GM06990 (cell line): ENCODE results near the gene CRLF1.

Experiments
- DNase-seq: peaks from one replicate; pipeline ENCODE4 v3.0.0-alpha.2; 2011; ENCODE audit not compliant: insufficient read length; ENCODE audit errors: extremely low read depth
- H3K27me3 ChIP-seq: replicated peaks from 2 replicates; pipeline ENCODE4 v1.6.0; 2011; ENCODE audit warnings: low read length; ENCODE audit not compliant: control insufficient read depth, insufficient read depth
- H3K36me3 ChIP-seq: 2 replicates; pipeline ENCODE4 v1.5.1; 2011; ENCODE audit warnings: low read length; ENCODE audit not compliant: control insufficient read depth, insufficient read depth
- H3K4me3 ChIP-seq: replicated peaks from 2 replicates; pipeline ENCODE4 v1.5.1; 2011; ENCODE audit warnings: low read depth, mild to moderate bottlenecking, control low read depth, low read length
- CTCF ChIP-seq: IDR thresholded peaks from 2 replicates; pipeline ENCODE4 v1.5.1; 2011; ENCODE audit warnings: low read length, control low read depth, mild to moderate bottlenecking, inconsistent platforms; ENCODE audit not compliant: insufficient read depth, poor library complexity, severe bottlenecking

CRLF1 gene

GRCh38 chr19:18611327-18612050, 4.9 kb upstream of the CRLF1 start:
- H3K4me3 ChIP-seq: no peak overlapping the region
- no peak for DNase-seq
- peaks cover 12% of the 10 kb centered on the region for H3K27me3 ChIP-seq
- H3K36me3 ChIP-seq: no peaks in the 10 kb centered on the region
- no peak for TF ChIP-seq CTCF

DNA sequence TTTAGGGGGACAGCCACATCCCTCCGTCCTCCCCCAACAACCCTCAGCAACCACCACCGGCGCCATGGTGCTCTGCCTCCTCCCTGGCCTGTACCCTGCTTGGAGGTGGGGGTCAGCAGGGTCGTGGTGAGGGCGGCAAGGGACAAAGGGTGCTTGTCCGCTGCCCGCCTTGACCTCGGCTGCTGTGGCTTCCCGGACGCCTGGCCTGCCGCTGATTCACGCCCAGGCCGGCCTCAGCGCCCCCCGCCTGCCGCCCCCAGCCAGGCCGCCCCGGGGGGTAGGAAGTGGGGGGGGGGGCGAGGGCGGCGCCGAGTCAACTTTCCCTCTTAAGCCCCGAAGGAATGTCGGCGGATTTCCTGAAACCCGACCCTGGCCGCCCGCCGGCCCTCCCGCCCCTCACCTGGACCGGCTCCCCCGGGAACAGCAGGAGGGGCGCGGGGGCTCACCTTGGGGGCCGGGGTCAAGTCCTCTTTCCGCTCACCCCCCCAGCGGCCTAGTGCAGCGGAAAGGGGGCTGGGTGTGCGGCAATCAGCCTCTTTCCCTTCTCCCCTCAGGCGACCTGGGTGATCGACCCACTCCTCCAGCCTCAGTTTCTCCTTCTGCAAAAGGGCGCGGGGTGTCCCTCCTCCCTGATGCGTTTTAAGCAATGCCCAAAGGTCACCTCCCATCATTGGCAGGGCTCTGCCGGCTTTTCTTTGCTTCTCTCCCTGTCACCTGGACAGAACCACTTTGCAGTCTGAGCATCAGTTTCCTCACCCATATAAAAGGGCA, 4.1 kb upstream of the CRLF1 start:
- no peak overlapping the region for H3K4me3 ChIP-seq
- no peak for TF ChIP-seq CTCF

DNA sequence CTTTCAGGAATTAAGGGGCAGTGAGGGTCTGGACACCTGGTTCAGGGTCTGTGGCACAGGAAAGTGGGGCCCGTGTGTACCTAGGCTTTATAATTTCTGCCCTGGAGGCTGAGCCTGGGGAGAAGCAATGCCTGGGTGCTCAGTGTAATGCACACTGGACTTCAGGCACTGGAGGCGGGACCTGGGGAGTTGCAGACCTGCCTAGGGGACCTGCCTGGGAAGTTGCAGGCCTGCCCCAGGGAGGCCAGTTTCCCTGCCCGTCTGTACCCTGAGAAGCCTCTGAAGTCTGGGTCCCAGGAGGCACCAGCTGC, 3.6 kb upstream of the CRLF1 start:
- TF ChIP-seq CTCF: no peak
- Histone ChIP-seq H3K36me3 (no peaks in the 10 kb centered on the region), H3K4me3 (no peak overlapping the region), H3K27me3 (peaks cover 14% of the 10 kb centered on the region)
- DNase-seq: no peak

More for the DNA sequence above, 4.1 kb upstream of the CRLF1 start:
- Histone ChIP-seq H3K27me3 (peaks cover 12% of the 10 kb centered on the region), H3K36me3 (no peaks in the 10 kb centered on the region)
- DNase-seq: no peak

GRCh38 chr19:18609717-18610051, 3.1 kb upstream of the CRLF1 start:
- TF ChIP-seq CTCF: no peak
- no peaks in the 10 kb centered on the region for H3K36me3 ChIP-seq
- H3K27me3 ChIP-seq: peaks cover 15% of the 10 kb centered on the region
- H3K4me3 ChIP-seq: no peak overlapping the region
- no peak for DNase-seq

- Histone ChIP-seq H3K27me3 (peaks cover 13% of the 10 kb centered on the region), H3K4me3 (no peak overlapping the region), H3K36me3 (no peaks in the 10 kb centered on the region)
- TF ChIP-seq CTCF: no peak
- no peak for DNase-seq
These were observed 2.5 kb upstream of the CRLF1 start for GRCh38 chr19:18608805-18609716.
